IPS-NIHi7 (cell line): ENCODE results near the gene SPDYE5.
"Not testable (repeated sequence)": the region's sequence is repeated elsewhere in the genome, so short reads cannot be mapped to it uniquely, and the experiment has no call there.

Source experiments
- DNase-seq: peaks from one replicate; pipeline ENCODE4 v3.0.0; 2012; ENCODE audit warnings: mixed read lengths; ENCODE audit errors: extremely low spot score

The SPDYE5 gene, protein sequence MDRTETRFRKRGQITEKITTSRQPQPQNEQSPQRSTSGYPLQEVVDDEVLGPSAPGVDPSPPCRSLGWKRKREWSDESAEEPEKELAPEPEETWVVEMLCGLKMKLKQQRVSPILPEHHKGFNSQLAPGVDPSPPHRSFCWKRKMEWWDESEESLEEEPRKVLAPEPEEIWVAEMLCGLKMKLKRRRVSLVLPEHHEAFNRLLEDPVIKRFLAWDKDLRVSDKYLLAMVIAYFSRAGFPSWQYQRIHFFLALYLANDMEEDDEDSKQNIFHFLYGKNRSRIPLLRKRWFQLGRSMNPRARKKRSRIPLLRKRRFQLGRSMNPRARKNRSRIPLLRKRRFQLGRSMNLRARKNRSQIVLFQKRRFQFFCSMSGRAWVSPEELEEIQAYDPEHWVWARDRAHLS

DNA sequence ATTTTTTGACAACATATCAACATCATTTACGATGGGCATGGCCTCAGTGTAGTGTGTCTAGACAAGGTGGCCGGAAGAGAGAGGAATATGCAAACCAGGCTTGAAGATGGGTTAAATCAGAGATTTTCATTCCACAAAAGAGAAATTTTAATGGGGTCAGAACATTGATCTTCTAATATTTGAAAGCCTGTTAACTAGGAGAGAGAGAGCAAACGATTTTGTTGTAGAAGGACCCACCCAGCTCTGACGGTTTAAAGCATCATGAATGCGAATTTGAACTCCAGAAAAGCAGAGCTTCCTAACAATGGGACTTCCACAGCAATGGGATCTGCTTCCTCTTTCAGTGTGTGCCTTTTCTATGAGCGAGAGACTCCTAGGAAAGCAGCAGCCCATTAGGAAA, at the start of gene SPDYE5:
Gene SPDYE5, plus strand, starts transcription at position 301 of the 400 bp plus-strand sequence. CDS start 1,728 bp downstream, outside the sequence.
- not testable (repeated sequence) for DNase-seq

DNA sequence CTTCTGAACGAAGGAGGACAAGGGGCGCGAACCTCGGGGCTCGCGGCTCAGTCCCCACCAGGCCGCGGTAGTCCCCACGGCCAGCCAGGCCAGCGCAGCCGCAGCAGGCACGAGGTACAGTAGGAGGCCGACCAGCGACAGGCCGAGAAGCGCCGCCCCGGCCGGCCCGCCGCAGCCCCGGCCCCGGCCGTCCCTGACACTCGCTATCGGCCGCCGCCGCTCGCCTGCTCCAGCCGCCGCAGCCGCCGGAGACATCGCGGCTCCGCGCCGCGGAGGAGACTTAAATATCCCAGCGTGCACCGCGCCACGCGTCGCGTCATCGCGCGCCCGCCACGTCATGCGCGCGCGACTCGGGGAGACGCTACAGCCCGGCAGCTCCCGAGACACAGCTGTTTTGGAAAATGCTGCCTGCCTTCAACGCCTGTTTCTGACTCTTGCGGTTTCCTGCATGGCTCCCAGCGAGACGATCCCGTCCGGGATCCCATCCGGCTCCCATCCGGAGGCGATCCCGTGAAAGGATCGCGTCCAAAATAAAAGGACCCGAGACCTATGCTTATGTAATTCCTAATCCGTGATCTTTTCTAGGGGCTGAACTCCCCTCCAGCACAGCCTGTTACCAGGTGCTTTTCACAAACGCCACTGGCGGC, 49.5 kb upstream of the SPDYE5 start:
- not testable (repeated sequence) for DNase-seq

DNA sequence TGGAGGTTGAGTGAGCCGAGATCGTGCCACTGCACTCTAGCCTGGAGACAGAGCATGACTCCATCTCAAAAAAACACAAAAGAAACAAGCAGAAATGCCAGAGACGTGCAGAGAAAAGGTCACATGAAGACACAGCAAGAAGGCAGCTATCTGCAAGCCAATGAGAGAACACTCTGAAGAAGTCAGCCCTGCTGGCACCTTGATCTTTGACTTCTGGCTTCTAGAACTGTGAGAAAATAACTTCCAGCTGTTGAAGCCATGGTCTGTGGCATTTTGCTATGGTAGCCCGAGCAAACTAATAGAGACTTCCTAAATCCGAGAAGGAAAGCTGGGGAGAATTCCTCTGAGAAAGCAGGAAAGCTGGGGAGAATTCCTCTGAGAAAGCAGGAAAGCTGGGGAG, 42.2 kb upstream of the SPDYE5 start:
- not testable (repeated sequence) for DNase-seq

DNA sequence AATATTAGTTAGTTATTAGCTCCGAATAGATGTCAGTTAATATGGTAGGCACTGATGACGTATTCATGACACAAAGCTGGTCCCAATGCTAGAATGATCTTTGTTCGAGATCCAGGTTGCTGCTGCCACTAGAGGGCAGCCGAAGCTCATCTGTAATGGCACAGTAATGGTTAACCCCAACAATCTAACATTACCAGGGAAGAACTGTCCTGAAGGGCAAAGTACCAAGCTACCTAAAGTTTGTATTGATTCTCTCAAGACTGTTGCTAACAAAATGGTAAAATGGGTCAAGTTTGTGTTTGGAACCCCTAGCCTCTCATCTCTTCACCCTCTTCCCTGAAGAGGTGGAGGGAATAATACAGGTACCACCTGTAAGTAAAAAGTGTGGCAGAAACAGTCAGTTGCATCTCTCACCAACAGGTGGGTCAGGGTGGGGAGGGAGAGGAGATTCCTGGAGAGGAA, 39.6 kb upstream of the SPDYE5 start:
- not testable (repeated sequence) for DNase-seq

DNA sequence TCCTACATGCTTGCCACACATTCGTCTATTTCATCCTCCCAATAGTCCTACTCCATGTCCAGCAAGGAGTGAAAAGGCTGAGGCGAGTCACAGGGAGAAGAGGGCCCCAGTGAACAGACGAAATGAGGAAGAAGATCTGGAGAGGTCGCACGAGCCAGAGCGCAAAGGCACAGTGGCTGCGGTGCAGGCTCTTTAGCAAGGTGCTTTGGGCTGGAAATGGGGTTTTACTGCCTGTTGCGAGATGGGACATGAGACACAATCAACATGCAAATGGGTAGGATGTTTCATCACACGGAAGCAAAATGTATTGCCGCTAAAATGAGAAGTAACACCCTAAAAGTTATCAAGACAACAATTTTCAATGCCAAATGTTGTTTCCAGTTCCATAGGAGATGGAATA, 35.7 kb upstream of the SPDYE5 start:
- not testable (repeated sequence) for DNase-seq

DNA sequence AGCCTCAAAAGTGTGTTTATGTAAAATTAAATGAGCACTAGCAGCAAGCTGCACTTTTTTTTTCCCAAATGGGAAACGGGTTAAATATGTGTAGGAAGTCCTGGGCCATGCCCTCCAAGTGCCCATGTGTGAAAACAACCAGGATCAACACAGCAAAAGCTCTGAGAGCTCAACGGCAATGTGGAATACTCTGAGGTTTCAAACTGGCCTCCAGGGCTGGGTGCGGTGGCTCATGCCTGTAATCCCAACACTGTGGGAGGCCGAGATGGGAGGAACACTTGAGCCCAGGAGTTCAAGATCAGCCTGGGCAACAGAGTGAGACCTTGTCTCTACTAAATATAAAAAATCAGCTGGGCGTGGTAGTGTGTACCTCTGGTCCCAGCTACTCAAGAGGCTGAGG, 34.1 kb upstream of the SPDYE5 start:
- not testable (repeated sequence) for DNase-seq

DNA sequence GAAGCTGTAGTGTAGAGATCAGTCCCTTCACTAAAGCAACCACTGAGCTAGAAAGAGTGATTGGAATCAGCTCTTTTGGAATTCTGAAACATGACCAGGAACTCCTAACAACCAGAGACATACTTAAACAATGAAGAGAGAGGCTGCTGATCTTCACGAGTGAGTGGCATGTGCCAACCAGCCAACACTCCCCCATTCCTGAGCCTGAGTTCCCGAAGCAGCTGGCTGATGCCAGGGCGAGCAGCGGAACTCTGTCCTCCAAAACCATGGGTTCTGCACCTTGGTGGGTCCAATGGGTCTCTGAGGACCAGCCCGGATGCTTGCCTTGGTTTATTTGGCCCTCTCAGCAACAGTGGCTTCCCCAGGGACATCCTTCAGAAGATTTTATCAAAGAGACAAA, 31.6 kb upstream of the SPDYE5 start:
- not testable (repeated sequence) for DNase-seq

DNA sequence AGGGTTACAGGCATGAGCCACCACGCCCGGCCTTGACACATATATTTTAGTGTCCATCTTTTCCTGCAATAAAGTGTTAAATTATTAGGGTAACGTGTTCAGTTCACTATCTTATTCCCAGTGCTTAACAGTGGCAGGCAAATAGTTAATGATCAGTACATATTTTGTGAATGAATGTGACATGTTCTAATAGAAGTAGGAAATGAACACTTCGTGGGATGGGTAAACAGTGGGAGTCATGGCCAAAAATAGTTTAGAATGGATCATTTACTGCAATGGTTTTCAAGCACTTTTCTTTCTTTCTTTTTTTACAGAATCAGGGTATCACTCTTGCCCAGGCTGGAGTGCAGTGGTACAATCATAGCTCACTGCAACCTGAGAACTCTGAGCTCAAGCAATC, 22.0 kb upstream of the SPDYE5 start:
- not testable (repeated sequence) for DNase-seq

DNA sequence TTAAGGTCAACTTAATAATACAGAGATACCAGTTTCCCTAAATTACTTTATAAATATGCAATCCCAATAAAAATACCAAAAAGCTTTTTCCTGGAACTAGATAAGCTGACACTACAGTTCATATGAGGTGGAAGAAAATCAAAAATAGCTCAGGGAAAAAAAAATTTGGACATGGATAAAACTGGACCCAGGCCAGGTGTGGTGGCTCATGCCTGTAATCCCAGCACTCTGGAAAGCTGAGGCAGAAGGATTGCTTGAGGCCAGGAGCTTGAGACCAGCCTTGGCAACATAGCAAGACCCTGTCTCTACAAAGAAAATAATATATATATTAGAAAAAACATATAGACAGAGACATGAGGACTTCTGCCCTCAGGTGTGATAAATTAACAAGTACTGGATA, 14.7 kb upstream of the SPDYE5 start:
- DNase-seq = not testable (repeated sequence)

DNA sequence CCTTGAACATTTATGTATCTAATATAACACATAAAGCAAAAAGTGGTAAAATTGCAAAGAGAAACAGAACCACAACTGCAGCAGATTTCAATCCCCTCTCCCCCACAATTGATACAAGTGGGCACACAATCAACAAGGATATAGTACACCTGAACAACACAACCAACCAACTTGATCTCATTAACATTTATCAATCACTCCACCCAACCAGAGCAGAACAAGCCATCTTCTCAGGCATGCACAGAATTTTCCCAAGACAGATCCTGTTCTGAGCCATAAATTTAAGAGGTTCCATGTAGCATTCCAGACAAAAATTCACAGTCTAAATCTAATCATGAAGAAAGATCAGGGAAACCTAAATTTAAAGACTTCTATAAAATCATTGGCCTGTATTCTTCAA, 11.8 kb upstream of the SPDYE5 start:
- not testable (repeated sequence) for DNase-seq

DNA sequence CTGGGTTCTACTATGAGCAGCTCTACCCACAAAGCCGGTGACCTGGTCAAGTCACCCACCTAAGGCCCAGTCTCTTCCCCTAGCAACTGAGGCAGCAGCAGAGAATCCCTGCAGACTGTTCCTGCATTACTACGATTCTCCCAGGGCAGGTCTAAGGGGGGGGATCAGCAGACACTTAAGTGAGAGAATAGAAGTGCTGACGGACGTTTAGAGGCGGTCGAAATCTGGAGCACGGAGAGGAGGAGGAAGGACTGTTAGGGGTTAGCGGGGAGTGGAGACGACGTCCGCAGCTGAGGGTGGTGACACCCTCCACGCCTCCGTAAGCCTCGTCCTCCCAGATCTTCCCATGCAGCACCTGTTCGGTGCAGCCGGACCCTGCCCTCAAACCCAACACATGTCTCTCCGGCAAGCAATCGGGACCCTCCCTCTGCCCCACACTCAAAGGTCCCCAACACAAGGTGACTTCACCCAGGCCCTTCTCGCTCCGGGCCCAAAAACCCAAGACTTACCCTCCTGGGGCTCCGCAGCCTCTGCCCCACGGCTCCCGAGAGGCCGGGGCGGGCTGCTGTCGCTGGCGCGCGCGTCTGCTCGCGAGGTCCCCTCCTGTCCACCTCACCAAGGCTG, 6.7 kb upstream of the SPDYE5 start:
- DNase-seq = not testable (repeated sequence)

DNA sequence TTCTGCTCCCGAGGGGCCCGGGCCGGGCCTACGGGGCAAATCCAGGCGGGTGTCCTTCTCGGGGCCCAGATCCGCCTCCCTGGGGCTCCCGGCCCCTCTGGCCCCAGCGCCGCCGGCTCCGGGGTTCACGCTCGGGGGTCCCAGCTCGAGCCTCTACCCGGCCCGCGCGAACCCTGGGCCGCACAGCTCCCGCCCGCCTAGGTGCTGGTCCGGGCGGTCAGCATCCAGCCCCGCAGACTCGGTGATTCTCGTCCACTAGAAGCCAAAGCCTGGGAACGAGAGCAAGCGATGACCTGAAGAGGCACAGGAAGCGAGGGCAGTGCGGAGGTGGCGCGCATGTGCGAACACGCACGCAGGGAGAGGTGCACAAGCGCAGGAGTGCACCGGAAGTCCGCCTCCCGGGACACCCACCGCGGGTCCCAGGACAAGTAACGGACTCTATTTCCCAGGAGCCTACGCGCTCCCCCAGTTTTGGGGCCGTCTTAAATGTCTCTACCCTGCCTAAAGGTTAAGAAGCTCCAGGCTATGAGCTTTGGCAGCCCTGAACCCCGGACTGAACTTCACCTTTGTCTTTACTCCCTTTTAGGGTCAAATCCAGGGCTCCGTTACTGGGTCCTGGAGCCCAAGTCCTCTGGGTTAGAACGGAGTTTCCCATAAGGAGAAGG, 6.0 kb upstream of the SPDYE5 start, which contains the start of gene POM121C:
Gene POM121C, minus strand, starts transcription at position 321 of the 665 bp plus-strand sequence. CDS start 44,803 bp downstream, outside the sequence.
- DNase-seq = peak; percentile 91

DNA sequence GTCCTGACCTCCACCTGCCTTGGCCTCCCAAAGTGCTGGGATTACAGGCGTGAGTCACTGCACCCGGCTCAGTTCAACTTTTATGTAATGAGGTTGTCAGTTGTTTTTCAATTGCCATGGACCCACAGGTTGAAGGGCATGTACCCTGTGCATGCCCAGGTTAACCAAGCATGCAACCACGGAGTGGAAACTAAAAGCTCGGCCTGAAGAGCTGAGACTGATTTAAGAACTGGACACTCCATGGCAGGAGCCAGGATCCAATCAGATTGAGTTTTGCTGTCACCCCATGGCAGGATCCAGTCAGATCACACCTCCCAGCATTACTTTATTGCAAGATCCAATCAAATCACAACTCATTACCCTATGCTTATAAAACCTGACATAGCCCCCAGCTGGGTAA, 16.9 kb downstream of the SPDYE5 start:
- DNase-seq = not testable (repeated sequence)

DNA sequence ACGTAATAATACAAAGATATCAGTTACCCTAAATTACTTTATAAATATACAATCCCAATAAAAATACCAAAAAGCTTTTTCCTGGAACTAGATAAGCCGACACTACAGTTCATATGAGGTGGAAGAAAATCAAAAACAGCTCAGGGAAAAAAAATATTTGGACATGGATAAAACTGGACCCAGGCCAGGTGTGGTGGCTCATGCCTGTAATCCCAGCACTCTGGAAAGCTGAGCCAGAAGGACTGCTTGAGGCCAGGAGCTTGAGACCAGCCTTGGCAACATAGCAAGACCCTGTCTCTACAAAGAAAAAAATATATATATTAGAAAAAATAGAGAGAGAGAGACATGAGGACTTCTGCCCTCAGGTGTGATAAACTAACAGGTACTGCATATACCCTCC, 26.7 kb downstream of the SPDYE5 start:
- DNase-seq = not testable (repeated sequence)

DNA sequence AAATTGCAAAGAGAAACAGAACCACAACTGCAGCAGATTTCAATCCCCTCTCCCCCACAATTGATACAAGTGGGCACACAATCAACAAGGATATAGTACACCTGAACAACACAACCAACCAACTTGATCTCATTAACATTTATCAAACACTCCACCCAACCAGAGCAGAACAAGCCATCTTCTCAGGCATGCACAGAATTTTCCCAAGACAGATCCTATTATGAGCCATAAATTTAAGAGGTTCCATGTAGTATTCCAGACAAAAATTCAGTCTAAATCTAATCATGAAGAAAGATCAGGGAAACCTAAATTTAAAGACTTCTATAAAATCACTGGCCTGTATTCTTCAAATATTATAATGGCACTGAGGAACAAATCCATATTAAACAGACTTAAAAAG, 29.6 kb downstream of the SPDYE5 start:
- not testable (repeated sequence) for DNase-seq

DNA sequence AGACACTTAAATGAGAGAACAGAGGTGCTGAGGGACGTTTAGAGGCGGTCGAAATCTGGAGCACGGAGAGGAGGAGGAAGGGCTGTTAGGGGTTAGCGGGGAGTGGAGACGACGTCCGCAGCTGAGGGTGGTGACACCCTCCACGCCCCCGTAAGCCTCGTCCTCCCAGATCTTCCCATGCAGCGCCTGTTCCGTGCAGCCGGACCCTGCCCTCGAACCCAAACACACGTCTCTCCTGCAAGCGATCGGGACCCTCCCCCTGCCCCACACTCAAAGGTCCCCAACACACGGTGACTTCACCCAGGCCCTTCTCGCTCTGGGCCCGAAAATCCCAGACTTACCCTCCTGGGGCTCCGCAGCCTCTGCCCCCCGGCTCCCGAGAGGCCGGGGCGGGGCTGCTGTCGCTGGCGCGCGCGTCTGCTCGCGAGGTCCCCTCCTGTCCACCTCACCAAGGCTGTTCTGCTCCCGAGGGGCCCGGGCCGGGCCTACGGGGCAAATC, 35.2 kb downstream of the SPDYE5 start:
- DNase-seq = not testable (repeated sequence)

DNA sequence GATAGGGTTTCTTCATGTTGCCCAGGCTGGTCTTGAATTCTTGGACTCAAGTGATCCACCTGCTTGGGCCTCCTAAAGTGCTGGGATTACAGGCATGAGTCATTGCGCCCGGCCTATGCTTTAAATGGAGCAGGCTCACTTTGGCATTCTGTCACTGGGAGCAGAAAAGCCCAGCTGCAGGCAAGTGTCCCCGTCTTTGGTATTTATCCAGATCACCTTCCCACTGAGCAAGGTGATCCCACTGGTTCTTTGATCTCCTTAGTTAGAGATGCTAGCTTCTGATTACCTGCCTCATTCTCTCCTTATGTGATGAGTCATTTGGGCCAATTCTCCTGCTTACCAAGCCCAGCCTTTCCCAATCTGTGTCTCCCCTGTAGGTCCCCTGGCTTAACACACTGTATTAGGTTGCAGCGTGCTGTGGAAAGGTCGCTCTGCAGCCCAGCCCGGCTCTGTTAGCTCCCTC, 39.3 kb downstream of the SPDYE5 start:
- peak; percentile 64 for DNase-seq

DNA sequence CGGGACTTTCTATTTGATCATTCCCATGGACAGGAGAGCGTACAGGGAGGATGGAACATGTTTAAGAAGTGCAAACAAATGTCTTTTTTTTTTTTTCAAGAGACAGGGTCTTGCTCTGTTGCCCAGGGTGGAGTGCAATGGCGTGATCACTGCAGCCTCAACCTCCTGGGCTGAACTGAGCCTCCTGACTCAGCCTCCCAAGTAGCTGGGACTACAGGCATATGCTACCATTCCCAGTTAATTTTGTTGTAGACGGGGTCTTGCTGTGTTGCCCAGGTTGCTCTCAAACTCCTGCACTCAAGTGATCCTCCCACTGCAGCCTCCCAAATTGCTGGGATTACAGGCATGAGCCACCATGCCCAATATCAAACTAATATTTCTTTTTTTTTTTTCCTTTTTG, 40.5 kb downstream of the SPDYE5 start:
- DNase-seq = no peak

DNA sequence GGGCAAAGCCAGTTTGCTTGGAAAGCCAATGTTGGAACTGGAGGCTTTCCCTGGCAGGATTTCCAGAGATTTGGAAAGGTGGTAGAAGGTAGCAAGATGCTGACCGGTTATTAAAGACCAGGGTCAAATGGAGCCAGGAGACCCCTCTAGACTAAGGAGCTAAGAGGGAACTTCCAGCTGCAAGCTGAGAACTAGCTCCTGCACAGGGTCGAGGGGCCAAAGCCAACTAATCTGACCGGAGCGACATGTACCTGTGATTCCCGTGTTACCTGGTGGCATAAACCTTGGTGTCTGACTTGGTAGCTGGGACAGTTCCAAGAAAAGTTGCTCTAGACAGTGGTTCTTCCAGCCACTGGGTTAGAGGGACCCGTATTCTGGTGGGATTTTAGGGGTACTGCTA, 41.8 kb downstream of the SPDYE5 start:
- no peak for DNase-seq

DNA sequence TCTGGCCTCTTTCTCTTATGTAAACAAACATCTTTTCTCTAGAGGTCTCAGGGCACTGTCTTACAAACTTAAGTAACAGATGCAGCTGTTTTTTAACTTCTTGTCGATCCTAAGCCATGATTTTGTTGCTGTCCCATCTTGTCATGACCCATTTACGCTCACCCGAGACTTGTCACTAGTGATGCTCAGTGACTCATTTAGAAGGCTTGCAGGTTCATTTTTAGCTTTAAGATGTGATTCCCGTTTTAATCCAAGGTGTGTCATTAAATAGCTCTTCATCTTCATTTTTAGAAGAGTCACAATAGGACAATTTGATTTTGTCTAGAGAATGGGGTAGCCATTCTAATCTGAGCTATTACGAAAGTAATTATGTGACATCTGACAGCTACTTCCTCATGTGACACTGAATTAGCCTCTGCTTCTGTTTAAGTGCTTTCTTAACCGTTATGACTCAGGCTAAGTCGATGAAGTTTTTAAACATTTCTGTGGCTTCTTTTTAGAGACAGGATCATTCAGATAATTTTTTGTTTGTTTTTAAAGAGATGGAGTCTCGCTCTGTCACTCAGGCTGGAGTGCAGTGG, 42.7 kb downstream of the SPDYE5 start:
- DNase-seq = no peak

DNA sequence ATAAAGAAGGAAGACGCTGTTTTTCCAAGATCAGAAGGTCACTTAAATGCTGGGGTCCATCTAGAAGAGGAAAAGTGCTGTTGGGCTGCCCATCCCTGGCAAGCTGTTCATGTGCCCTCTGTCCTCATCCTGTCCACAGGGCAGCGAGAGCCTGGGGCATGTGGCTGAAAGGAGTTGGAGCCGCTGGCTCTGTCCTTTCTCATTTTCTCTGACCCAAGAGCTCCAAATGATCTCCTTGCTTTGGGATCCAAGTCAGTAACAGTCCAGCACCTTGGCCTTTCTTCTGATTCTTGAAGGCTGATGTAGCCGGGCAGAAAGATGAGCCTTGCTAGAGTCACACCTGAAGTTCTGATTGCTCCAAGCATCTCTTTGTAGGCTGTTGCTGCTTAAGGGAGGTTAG, 44.4 kb downstream of the SPDYE5 start:
- DNase-seq = no peak
